HG03558 (cell line): ENCODE measurements around the gene NUMA1.

Experiments
- ATAC-seq: cut with Tn5 transposase; IDR thresholded peaks from one replicate; pipeline ENCODE4 v1.9.1; 2021; ENCODE audit warnings: moderate number of reproducible peaks; ENCODE audit not compliant: unreplicated experiment; ENCODE audit errors: extremely low read depth

The NUMA1 gene

DNA sequence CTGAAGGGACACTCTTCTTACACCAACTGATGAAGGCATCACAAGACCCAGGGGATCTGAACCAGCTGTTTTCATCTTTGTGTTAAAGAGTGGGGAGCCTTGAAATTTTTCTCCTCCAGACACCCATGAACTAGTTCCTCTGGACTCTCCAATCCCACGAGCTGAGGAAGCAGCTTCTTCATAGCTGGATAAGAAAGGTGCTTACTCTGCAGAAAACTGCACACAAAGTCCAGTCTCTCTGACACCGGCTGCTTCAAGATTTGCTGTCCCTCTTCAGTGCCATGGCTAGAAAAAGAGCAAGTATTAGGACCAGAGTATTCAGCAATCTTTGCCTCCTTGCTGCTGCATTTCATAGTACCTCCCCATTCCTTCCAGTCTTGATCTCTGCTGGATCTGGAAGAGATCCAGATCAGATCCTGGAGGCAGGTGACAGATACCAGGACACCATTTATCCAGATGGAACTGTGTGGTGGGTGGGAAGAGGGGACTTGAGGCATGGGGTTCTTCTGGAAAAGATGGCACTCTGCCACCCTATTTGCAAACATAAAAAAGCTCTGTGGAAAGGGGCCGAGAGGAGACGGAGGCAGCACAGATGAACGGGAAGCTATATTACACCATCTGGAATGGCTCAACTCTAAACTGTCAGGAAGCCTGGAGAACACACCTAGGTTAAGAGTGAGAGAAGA, 56.1 kb downstream of the NUMA1 start:
- no peak for ATAC-seq

- ATAC-seq = no peak
These were observed 57.0 kb downstream of the NUMA1 start for GRCh38 chr11:72023335-72023734.

- no peak for ATAC-seq
These were observed 62.2 kb downstream of the NUMA1 start for GRCh38 chr11:72018171-72018570.

DNA sequence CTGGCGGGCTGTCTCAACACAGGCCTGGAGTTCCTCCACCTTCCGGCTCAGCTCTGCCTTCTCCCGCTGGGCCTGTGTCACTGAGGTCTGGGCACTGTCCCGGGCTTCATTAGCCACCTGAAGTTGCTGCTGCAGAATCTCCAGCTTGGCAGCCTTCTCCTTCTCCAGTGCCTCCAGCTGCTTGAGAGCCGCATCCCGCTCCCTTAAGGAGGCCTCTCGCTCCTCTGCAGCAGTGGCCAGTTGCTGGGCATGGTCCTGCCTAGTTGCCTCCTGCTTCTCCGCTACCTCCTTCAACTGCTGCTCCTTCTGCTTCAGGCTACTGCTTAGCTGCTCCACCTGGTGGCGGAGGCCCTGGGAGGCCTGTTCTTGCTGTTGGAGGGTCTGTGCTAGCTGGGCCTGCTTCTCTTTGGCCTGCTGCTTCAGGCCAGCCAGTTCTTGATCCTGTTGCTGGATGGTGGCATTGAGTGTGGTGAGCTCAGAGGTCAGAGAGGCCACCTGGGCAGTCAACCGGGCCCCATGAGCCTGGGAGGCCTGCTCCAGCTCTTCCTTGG, 64.8 kb downstream of the NUMA1 start:
- no peak for ATAC-seq

DNA sequence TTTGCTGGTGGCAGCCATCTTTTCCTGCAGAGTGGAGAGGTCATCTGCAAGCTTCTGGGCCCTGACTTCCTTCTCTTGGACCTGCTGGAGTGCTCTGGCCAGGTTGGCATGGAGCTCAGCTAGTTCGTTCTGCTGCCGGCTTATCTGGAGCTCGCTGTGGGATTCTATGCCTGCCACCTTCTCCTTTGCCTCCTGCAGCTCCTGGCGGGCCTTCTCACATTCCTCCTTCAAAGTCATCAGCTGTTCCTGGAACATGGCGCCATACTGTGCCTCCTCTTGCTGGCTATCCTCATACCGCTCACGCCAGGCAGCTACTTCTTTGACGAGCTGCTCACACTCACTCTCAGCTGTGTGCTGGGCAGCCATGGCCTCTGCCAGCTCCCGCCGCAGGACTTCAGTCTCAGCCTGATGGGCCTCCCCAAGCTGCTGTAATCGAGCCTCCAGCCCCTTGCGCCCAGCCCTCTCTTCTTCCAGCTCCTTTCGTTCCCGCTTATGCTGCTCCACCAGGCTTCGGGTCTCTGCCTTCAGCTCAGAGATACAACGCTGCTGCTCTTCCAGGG, 65.5 kb downstream of the NUMA1 start:
- no peak for ATAC-seq

DNA sequence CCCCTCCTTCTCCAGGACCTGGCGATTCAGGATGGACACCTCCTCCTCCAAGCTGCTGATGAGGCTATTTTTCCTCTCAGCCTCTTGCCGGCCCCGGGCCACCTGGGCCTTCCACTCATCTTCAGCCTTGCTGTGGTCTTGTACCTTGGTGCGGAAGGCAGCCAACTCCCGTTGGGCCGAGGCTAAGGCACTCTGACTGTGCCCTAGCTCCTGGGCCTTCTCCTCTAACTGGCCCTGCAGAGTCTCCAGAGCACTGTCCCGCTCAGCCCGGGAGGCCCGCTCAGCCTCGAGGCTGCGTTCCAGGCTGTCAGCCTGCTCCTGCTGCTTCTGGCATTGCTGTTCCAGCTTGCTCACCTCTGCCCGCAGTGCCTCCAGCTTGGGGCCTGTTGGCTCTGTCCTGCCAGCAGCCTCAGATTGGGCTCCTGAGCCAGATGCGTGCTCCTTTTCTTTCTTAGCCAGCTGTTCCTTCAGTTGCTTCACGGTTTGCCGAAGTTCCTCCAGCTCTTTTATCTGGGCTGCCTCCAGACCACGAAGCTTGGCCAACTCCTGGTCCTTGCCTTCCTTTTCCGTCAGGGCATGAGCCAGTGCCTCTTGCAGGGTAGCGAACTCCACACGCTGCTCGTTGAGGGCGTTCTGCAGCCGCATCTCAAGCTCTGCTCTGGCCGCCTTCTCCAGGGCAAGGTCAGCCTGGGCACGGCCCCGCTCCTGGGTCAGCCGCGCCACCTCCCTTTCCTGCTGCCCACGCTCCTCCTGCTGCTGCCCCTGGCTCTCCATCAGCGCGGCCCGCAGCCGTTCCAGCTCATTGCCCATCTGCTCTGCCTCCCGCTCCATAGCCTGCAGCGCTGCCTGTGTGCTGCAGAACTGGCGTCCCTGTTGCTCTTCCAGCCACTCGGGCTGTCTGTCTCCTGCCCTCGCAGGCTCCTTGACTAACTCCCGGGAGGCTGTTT, 66.3 kb downstream of the NUMA1 start:
- no peak for ATAC-seq

- ATAC-seq = no peak
These were observed 67.2 kb downstream of the NUMA1 start for GRCh38 chr11:72012897-72013721.

DNA sequence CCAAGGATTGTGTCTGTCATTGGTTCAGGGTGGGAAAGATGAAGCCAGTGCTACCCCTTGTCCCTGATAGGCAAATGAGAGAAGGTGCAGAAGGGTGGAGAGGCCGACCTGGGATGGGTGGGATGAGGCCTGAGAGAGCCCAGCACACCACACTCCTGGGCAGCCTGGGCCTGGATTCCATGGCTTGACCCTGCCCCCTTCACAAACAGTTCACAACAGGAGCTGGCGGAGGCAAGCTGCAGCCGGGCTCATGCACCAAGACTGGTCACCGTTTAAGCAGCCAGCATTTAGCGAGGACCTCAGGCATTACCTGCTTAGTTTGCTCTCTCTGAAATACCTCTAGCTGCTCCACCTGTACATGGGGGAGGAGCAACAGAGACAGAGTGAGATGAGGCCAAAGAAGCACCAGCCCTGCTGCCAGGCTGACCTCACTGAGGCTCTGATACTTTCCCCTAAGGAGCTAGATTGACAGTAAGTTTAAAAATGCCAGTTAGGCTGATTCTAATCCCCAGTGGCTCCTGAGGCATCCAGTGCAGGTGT, 68.2 kb downstream of the NUMA1 start:
- no peak for ATAC-seq

DNA sequence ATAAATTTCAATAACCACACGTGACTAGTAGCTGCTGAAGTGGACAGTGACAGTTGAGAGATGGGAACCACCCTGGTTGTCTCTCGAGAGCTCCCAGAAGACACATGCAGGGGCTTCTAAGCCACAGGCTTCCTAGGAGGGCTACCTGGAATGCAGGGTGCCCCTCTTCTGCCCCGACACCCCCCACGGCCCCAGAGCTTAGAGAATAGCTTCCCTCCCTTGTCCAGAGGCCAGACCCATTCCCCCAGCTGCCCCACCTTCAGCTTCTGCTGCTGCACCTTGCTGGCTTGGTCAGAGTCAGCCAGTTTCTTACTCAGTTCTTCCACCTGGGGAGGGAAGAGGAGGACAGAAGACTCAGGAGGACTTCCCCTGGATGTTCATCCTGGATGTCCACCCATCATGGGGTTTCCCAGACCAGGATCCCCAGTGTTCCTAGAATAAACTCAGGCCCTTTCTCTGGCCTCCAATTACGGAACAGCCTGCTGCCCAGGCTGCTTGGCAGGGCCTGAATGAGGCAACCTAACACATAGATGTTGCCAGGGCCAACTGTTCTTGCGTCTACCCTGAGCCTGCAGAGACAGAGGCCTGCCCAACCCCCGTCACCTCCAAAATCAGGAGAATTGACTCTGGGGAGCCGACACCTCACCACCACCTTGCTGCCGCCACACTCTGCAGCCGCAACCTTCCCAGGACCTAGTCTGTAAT, 69.7 kb downstream of the NUMA1 start:
- no peak for ATAC-seq

DNA sequence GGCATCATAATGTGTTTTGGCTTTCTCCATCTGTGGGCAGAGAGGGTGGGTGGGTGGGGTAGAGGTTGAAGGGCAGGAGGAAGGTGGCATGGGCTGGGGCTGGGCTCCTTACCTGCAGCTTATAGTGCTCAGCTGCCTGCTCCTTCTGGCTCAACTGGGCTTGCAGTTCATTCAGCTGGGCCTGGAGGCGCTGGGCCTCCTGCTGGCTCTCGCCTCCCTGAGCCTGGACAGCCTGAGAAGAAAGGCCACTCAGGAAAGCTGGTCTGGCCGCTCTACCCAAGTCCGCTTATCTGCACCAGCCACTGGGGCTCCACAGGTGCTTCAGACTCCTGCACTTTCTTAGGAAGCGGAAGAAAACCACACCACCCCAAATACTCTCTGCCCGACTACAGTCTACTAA, 71.2 kb downstream of the NUMA1 start:
- ATAC-seq = no peak

GRCh38 chr11:72008728-72009127, 71.6 kb downstream of the NUMA1 start:
- no peak for ATAC-seq

GRCh38 chr11:72007587-72007986, 72.8 kb downstream of the NUMA1 start:
- ATAC-seq = no peak

GRCh38 chr11:72007089-72007476, 73.3 kb downstream of the NUMA1 start:
- ATAC-seq = no peak

GRCh38 chr11:72006309-72007088, 73.8 kb downstream of the NUMA1 start:
- ATAC-seq = no peak

DNA sequence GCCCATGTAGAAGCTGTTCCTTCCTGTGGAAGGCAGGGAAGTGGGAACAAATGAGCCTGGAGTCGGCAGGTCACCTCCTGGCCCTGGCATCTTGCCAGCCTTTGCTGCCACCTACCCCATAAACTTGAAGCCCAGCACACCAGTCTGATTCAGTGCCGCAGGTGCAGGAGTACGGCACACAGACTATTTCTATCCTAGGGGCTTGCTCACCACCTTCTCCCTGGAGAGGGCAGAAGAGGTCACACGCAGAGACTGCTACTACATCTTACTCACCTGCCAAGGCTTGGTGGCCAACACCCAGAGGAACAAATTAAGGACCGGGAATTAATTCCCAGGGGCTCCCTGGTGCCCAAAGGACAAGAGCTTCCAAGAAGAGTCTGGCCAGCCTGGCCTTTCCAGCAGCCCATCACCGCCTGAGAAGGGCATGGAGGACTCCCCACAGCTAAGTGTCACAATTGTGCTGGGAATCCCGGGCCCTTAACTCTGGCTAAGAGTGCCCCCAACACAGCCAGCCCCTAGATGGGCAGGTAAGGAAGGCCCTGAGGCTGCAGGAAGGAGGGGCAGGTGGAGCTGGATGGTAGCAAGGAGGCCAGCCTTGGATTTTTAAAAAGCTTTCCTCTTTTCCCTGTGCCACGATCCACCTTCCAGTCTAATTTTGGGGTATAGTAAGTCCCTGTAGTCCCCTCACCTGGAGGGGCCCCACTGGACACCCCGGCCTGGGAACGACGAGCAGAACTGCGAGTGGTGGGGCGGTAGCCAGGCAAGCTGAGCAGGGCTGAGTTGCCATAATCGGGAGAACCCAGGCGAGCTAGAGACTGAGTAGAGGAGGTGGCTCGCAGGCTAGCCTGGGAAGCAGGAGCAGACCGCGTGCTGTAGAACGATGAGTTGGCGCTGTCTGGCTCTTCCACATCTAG, 74.7 kb downstream of the NUMA1 start:
- no peak for ATAC-seq

- ATAC-seq = no peak
These were observed 75.6 kb downstream of the NUMA1 start for GRCh38 chr11:72004515-72005346.

DNA sequence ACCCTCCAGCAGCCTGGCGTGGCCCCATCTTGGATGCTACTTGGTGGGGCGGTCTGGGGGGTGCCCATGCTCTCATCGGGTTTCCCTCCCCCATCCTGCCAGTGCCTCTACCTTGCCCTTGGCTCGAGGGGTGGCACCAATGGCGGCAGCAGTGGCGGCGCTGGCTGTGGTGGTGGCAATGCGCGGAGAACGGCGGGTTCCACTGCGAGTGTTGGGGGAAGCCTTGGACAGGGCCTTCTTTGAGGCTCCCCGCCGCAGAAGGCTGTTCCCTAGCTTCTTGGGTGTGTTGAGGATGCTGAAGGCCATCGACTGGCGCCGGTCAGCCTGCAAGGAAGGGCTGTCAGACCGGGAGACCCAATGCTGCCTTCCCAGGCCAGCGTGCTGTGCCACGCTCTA, 76.6 kb downstream of the NUMA1 start:
- no peak for ATAC-seq
